ENCODE data around the gene NOC2L. TPM values are rescaled to one million over a fixed set of nuclear protein-coding genes. Genes with fewer than 3 reads are reported as not detected.

NOC2L gene
- total RNA-seq, 1 donor from 2014 or later: 40.8 TPM

DNA sequence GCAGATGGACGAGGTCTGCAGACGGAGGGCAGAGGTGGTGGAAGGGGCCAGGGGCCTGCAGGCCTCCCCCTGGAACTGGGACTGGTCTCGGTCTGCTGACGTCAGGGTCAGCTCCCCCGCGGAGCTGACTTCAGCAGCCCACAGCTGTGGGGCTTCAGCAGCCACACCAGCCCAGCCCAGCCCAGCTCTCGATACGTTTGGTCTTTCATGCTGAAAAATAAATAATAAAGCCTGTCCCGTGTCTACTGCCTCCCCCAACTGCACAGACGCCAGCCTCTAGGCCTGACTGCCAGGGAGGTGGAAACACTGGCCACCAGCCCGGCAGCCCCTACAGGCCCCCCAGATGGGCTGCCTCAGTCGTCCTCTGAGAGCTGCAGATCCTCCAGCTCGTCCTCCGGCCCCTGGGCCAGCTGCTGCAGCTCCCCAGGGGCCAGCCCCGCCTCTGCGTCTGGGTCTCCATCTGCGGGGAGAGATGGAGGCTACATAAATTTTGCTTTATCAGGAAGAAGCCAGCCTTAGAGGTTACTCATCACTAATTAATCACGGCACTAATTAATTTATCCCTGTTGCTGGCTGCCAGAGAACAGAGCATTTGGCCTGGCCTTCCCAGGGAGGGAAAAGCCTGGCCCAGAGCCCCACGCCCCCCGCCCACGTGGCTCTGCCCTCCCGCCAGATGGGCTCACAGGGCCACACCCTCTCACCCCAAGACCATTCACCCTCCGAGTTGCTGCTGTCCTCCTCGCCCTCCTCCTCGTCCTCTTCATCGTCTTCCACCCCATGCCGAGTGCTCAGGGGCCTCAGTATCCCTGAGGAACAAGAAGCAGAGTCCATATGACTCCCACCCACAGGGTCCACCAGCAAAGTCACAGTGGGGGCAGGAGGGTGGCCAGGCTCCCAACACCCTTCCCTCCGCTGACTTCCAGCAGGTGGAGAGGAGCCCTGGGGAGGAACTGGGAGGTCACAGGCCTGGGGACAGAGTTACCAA, 14.4 kb downstream of the NOC2L start:
- H3K36me3 ChIP-seq: peaks cover 52% of the 10 kb centered on the region
- no peaks in the 10 kb centered on the region for H3K9me3 ChIP-seq (replicated peaks)
- H3K27me3 ChIP-seq (ENCODE audit: low read depth): peaks cover 44% of the 10 kb centered on the region
- peak; percentile 51 for DNase-seq
- TF ChIP-seq, protein P1, sequence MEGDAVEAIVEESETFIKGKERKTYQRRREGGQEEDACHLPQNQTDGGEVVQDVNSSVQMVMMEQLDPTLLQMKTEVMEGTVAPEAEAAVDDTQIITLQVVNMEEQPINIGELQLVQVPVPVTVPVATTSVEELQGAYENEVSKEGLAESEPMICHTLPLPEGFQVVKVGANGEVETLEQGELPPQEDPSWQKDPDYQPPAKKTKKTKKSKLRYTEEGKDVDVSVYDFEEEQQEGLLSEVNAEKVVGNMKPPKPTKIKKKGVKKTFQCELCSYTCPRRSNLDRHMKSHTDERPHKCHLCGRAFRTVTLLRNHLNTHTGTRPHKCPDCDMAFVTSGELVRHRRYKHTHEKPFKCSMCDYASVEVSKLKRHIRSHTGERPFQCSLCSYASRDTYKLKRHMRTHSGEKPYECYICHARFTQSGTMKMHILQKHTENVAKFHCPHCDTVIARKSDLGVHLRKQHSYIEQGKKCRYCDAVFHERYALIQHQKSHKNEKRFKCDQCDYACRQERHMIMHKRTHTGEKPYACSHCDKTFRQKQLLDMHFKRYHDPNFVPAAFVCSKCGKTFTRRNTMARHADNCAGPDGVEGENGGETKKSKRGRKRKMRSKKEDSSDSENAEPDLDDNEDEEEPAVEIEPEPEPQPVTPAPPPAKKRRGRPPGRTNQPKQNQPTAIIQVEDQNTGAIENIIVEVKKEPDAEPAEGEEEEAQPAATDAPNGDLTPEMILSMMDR (IDR thresholded peaks at IDR 0.05; ENCODE audit: borderline replicate concordance): no peak
- H3K27ac ChIP-seq (replicated peaks): peak overlapping the region; percentile 63
- peak overlapping the region; percentile 17 for H3K4me3 ChIP-seq
- H3K4me1 ChIP-seq: peaks cover 54% of the 10 kb centered on the region
- intact Hi-C loops (cut with micrococcal nuclease): no loop called here

DNA sequence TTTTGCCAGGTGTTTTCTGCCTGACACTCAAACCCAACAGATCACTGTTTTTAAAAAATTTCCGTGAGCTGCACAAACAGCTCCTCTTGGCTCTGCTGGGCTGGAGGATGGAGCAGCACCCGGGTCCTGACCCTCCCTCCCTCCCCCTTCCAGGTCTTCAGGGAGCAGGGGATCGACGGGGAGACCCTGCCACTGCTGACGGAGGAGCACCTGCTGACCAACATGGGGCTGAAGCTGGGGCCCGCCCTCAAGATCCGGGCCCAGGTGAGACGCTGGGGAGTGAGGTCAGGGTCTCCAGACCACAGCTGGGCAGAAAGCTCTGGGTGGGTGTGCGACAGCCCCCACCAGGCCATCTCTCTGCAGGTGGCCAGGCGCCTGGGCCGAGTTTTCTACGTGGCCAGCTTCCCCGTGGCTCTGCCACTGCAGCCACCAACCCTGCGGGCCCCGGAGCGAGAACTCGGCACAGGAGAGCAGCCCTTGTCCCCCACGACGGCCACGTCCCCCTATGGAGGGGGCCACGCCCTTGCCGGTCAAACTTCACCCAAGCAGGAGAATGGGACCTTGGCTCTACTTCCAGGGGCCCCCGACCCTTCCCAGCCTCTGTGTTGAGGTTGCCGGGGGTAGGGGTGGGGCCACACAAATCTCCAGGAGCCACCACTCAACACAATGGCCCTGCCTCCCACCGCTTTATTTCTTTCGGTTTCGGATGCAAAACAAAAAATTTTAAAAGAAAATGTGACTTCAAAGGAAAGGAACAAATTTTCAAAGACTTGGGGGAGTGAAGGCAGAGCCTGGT, 15.3 kb downstream of the NOC2L start:
- peaks cover 43% of the 10 kb centered on the region for H3K36me3 ChIP-seq
- H3K27me3 ChIP-seq (ENCODE audit: low read depth): peaks cover 53% of the 10 kb centered on the region
- no peaks in the 10 kb centered on the region for H3K9me3 ChIP-seq (replicated peaks)
- H3K4me3 ChIP-seq: peak overlapping the region; percentile 17
- peaks cover 60% of the 10 kb centered on the region for H3K4me1 ChIP-seq
- H3K27ac ChIP-seq (replicated peaks): peak overlapping the region; percentile 63
- TF ChIP-seq, protein P1 (IDR thresholded peaks at IDR 0.05; ENCODE audit: borderline replicate concordance): no peak
- DNase-seq: no peak
- intact Hi-C loops (cut with micrococcal nuclease): no loop called here

DNA sequence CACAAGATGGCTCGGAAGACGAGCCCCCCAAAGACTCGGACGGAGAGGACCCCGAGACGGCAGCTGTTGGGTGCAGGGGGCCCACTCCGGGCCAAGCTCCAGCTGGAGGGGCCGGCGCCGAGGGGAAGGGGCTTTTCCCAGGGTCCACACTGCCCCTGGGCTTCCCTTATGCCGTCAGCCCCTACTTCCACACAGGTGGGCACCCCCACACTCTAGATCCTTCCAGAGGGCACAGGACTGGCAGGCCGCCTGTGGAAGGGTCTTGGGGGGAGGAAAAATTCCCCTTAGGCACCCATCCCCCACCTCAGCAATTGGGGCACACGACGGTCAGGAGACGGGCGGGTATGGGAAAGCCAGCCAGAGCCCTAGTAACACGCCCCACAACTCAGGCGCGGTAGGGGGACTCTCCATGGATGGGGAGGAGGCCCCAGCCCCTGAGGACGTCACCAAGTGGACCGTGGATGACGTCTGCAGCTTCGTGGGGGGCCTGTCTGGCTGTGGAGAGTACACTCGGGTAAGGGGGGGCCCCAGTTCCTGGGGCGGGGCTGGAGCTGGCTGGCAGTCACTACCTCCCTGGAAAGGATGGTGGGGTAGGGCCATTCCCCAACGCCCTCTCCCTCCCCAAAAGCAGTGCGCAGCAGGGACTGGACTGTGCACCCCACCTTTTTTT, 16.1 kb downstream of the NOC2L start:
- DNase-seq: peak; percentile 55
- peaks cover 37% of the 10 kb centered on the region for H3K36me3 ChIP-seq
- H3K27me3 ChIP-seq (ENCODE audit: low read depth): peaks cover 61% of the 10 kb centered on the region
- intact Hi-C loops (cut with micrococcal nuclease): no loop called here
- peak overlapping the region; percentile 25 for H3K27ac ChIP-seq (replicated peaks)
- H3K9me3 ChIP-seq (replicated peaks): no peaks in the 10 kb centered on the region
- peaks cover 60% of the 10 kb centered on the region for H3K4me1 ChIP-seq
- TF ChIP-seq, protein P1 (IDR thresholded peaks at IDR 0.05; ENCODE audit: borderline replicate concordance): no peak
- H3K4me3 ChIP-seq: peak overlapping the region; percentile 65

DNA sequence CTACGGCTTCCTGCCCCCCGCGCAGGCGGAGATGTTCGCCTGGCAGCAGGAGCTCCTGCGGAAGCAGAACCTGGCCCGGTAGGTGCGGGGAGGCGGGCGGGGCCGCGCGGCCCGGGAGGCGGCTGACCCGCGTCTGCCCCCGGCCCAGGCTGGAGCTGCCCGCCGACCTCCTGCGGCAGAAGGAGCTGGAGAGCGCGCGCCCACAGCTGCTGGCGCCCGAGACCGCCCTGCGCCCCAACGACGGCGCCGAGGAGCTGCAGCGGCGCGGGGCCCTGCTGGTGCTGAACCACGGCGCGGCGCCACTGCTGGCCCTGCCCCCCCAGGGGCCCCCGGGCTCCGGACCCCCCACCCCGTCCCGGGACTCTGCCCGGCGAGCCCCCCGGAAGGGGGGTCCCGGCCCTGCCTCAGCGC, 16.6 kb downstream of the NOC2L start:
- Histone ChIP-seq H3K4me1 (peaks cover 60% of the 10 kb centered on the region), H3K27ac (replicated peaks) (peak overlapping the region; percentile 25), H3K9me3 (replicated peaks) (no peaks in the 10 kb centered on the region), H3K36me3 (peaks cover 31% of the 10 kb centered on the region), H3K27me3 (ENCODE audit: low read depth) (peaks cover 66% of the 10 kb centered on the region), H3K4me3 (peak overlapping the region; percentile 65)
- no peak for DNase-seq
- TF ChIP-seq, protein P1 (IDR thresholded peaks at IDR 0.05; ENCODE audit: borderline replicate concordance): no peak
- intact Hi-C loops (cut with micrococcal nuclease): no loop called here
